NCI-H1092 treated with DMSO at 0.1 percent for 48 hours (cell line): Measurements from ENCODE around the gene DYNC1I2.
"Not testable (repeated sequence)": the region's sequence is repeated elsewhere in the genome, so short reads cannot be mapped to it uniquely, and the experiment has no call there.

Source experiments
- DNase-seq: peaks from one replicate; lab custom pipeline; 2025; lab: John Stamatoyannopoulos, UW

Gene DYNC1I2

GRCh38 chr2:171718720-171719119 lies 31.5 kb downstream of the DYNC1I2 start:
- no peak for DNase-seq

- no peak for DNase-seq
These were observed 32.4 kb downstream of the DYNC1I2 start for GRCh38 chr2:171719660-171720059.

GRCh38 chr2:171723716-171724683 lies 36.7 kb downstream of the DYNC1I2 start:
- DNase-seq = peak; percentile 91

GRCh38 chr2:171726847-171727450 lies 39.7 kb downstream of the DYNC1I2 start:
- no peak for DNase-seq

- no peak for DNase-seq
These were observed 42.0 kb downstream of the DYNC1I2 start for GRCh38 chr2:171728989-171729951.

GRCh38 chr2:171729952-171730317 lies 42.7 kb downstream of the DYNC1I2 start:
- no peak for DNase-seq

GRCh38 chr2:171735991-171736710 lies 48.9 kb downstream of the DYNC1I2 start:
- DNase-seq = no peak

GRCh38 chr2:171741189-171741588 lies 53.9 kb downstream of the DYNC1I2 start:
- DNase-seq = no peak

- DNase-seq = no peak
These were observed 55.5 kb downstream of the DYNC1I2 start for GRCh38 chr2:171742760-171743159.

- DNase-seq = no peak
These were observed 57.9 kb downstream of the DYNC1I2 start for GRCh38 chr2:171745141-171745540.

- no peak for DNase-seq
These were observed 58.5 kb downstream of the DYNC1I2 start for GRCh38 chr2:171745806-171746205.

- no peak for DNase-seq
These were observed 60.1 kb downstream of the DYNC1I2 start for GRCh38 chr2:171747371-171747770.

- no peak for DNase-seq
These were observed 67.1 kb downstream of the DYNC1I2 start for GRCh38 chr2:171754254-171754939.

- not testable (repeated sequence) for DNase-seq
These were observed 71.5 kb downstream of the DYNC1I2 start for GRCh38 chr2:171758762-171759161.

- DNase-seq = not testable (repeated sequence)
These were observed 73.9 kb downstream of the DYNC1I2 start for GRCh38 chr2:171761176-171761575.

- no peak for DNase-seq
These were observed 75.8 kb downstream of the DYNC1I2 start for GRCh38 chr2:171762879-171763573.

- no peak for DNase-seq
These were observed 76.3 kb downstream of the DYNC1I2 start for GRCh38 chr2:171763602-171764001.

- no peak for DNase-seq
These were observed 84.2 kb downstream of the DYNC1I2 start for GRCh38 chr2:171771463-171771862.

GRCh38 chr2:171772373-171772772 lies 85.1 kb downstream of the DYNC1I2 start:
- no peak for DNase-seq

- not testable (repeated sequence) for DNase-seq
These were observed 87.3 kb downstream of the DYNC1I2 start for GRCh38 chr2:171774581-171774980.
